GM12878 (cell line): ENCODE data around the gene FAM174A. TPM values are rescaled to one million over a fixed set of nuclear protein-coding genes. Genes with fewer than 3 reads are reported as not detected.
"Not testable (repeated sequence)": the region's sequence is repeated elsewhere in the genome, so short reads cannot be mapped to it uniquely, and the experiment has no call there.

ENCODE experiments used
- ATAC-seq: fragments of 200-7000 bp; cut with Tn5 transposase; 3 replicates; pipeline ENCODE4 v1.9.1; 2020; ENCODE audit warnings: mild to moderate bottlenecking, moderate library complexity
- BruUV-seq: library from RNA; stranded (reverse); fragments of 400-500 nt; replicated peaks from 2 replicates; lab custom pipeline; 2021; lab: Mats Ljungman, UMichigan
- CTCF ChIA-PET: fragments of 300-600 bp; sonication (Branson Sonifier 250); formaldehyde crosslinking; extraction: SDS; loops from one replicate; lab custom pipeline; 2021; ENCODE audit warnings: inconsistent platforms; lab: Yijun Ruan, JAX
- POLR2A ChIA-PET: fragments of 350-600 bp; formaldehyde crosslinking; extraction: SDS; loops from one replicate; lab custom pipeline; 2021; ENCODE audit warnings: inconsistent platforms; lab: Charles Lee
- RAD21 ChIA-PET: fragments of 300-600 bp; sonication (Branson Sonifier 250); formaldehyde crosslinking; loops from one replicate; lab custom pipeline; 2023; ENCODE audit warnings: antibody characterized with exemption; ENCODE audit not compliant: unreplicated experiment; lab: Charles Lee
- SMC1A ChIA-PET: fragments of 300-600 bp; sonication (Branson Sonifier 250); formaldehyde crosslinking; loops from one replicate; lab custom pipeline; 2023; ENCODE audit not compliant: unreplicated experiment, uncharacterized antibody; lab: Charles Lee
- DNase-seq: peaks from one replicate; pipeline ENCODE4 v3.0.0-alpha.2; 2011; ENCODE audit warnings: low read depth, low spot score
- FAIRE-seq: peaks from 3 replicates; lab custom pipeline; 2011; peaks lifted over from hg19 to GRCh38; lab: Jason Lieb, UNC
- H2AFZ ChIP-seq: 2 replicates; pipeline ENCODE4 v1.6.0; 2011; ENCODE audit warnings: low read depth, low read length, control low read depth; ENCODE audit not compliant: control insufficient read depth
- H3K27ac ChIP-seq: 2 replicates; pipeline ENCODE4 v1.5.1; 2011; ENCODE audit warnings: control low read depth; ENCODE audit not compliant: control insufficient read depth, insufficient read depth
- H3K27me3 ChIP-seq, 2 experiments: replicated peaks in 1 of 2; 2 replicates each; pipeline versions ENCODE4 v1.6.0 to v1.6.1; 2011; ENCODE audit warnings: low read length in 1 of 2; ENCODE audit not compliant: control insufficient read depth in 2 of 2, insufficient read depth in 2 of 2
- H3K36me3 ChIP-seq, 2 experiments: 2 replicates each; pipeline ENCODE4 v1.5.1; 2011; ENCODE audit warnings: low read length in 1 of 2; ENCODE audit not compliant: control insufficient read depth in 2 of 2, insufficient read depth in 2 of 2
- H3K4me1 ChIP-seq: 2 replicates; pipeline ENCODE4 v1.6.1; 2011; ENCODE audit warnings: mild to moderate bottlenecking, low read length, moderate library complexity, mixed read lengths; ENCODE audit not compliant: control insufficient read depth, insufficient read depth
- H3K4me2 ChIP-seq: 2 replicates; pipeline ENCODE4 v1.6.0; 2011; ENCODE audit warnings: control low read depth; ENCODE audit not compliant: control insufficient read depth, insufficient read depth
- H3K4me3 ChIP-seq: fragments of 200-600 bp; sonication (generic); 2 replicates; pipeline ENCODE4 v1.5.1; 2016
- H3K79me2 ChIP-seq: 2 replicates; pipeline ENCODE4 v1.6.0; 2011; ENCODE audit warnings: low read length; ENCODE audit not compliant: control insufficient read depth, insufficient read depth
- H3K9ac ChIP-seq: 2 replicates; pipeline ENCODE4 v1.8.0; 2011; ENCODE audit warnings: low read length, control low read depth, mixed read lengths; ENCODE audit not compliant: control insufficient read depth, insufficient read depth
- H3K9me3 ChIP-seq: replicated peaks from 3 replicates; pipeline ENCODE4 v1.5.1; 2011; ENCODE audit warnings: mild to moderate bottlenecking, low read length; ENCODE audit not compliant: control insufficient read depth, insufficient read depth
- H4K20me1 ChIP-seq: 2 replicates; pipeline ENCODE4 v1.6.0; 2011; ENCODE audit not compliant: control insufficient read depth, insufficient read depth
- CREM ChIP-seq: IDR thresholded peaks from 2 replicates; pipeline ENCODE4 v1.6.1; 2014; ENCODE audit warnings: antibody characterized with exemption, low read depth
- KDM1A ChIP-seq: fragments of 200-600 bp; sonication (generic); IDR thresholded peaks from 2 replicates; pipeline ENCODE4 v1.6.1; 2016; ENCODE audit warnings: borderline replicate concordance
- NR2F1 ChIP-seq: fragments of 450-650 bp; conservative IDR thresholded peaks from 2 replicates; pipeline ENCODE4 v1.6.1; 2017; ENCODE audit warnings: mild to moderate bottlenecking
- PAX5 ChIP-seq: IDR thresholded peaks from 2 replicates; pipeline ENCODE4 v1.6.1; 2011; ENCODE audit warnings: low read depth, low read length, borderline replicate concordance
- RUNX3 ChIP-seq: IDR thresholded peaks from 2 replicates; pipeline ENCODE4 v1.6.1; 2012; ENCODE audit warnings: low read length, inconsistent platforms
- WRNIP1 ChIP-seq: IDR thresholded peaks from 2 replicates; pipeline ENCODE4 v1.6.1; 2011; ENCODE audit warnings: low read depth, low read length, improper control_type of control experiment, borderline replicate concordance
- ZNF384 ChIP-seq: IDR thresholded peaks from 2 replicates; pipeline ENCODE4 v1.6.1; 2012; ENCODE audit warnings: low read depth, mild to moderate bottlenecking, low read length, improper control_type of control experiment, borderline replicate concordance
- WGBS: methylation state at CpG from one replicate; pipeline ENCODE4 v1.1.6; 2016; ENCODE audit warnings: low lambda C conversion rate; ENCODE audit not compliant: insufficient replicate concordance, insufficient coverage; ENCODE audit errors: missing lambda C conversion rate; 5-methylcytosine and 5-hydroxymethylcytosine counted together
- in situ Hi-C: fragments of 300-500 bp; cut with MboI; formaldehyde crosslinking; loops from 9 replicates; pipeline ENCODE4 v1.14.3; 2018; ENCODE audit warnings: mixed read lengths
- intact Hi-C: fragments of 100-400 bp; cut with micrococcal nuclease; formaldehyde crosslinking; loops from one replicate; pipeline ENCODE4 v1.14.2; 2022; ENCODE audit not compliant: unreplicated experiment
- polyA plus RNA-seq, 11 experiments: library from polyadenylated mRNA; depleted of rRNA in 4 of 11; unstranded in 6 of 11; stranded (reverse) in 5 of 11; fragments of >200 nt; fragmentation: Nextera tagmentation in 4 of 11; fragmentation: Illumina TruSeq in 1 of 11; extraction: Ambion mirVana in 4 of 11; extraction: Trizol in 1 of 11; gene quantifications; 1 replicate in 1 of 11; 2 replicates in 10 of 11; pipeline versions ENCODE4 v1.2.1 to v1.2.3, GENCODE V29; 2011 to 2016; ENCODE audit warnings: inconsistent platforms in 2 of 11, missing spikeins in 2 of 11, low read depth in 1 of 11
- total RNA-seq, 4 experiments: library from RNA; depleted of rRNA in 3 of 4; stranded (reverse); fragments of >200 nt in 3 of 4; fragmentation: Illumina TruSeq in 1 of 4; extraction: Trizol in 1 of 4; gene quantifications; 2 replicates each; pipeline versions ENCODE4 v1.2.1 to v1.2.3, GENCODE V29; 2013 to 2021
- TF ChIP-seq, protein P1 (sequence below): fragments of 450-650 bp; IDR thresholded peaks from 2 replicates; pipeline ENCODE4 v1.6.1; 2017; ENCODE audit warnings: antibody characterized with exemption, mild to moderate bottlenecking, moderate library complexity

The FAM174A gene
- total and polyA plus RNA-seq, 10 of the 15 experiments (the other 5 are each of a cell fraction or from before 2014, with no cell fraction given), result 1.4 to 12.1 (median 6.0) TPM

- TF ChIP-seq KDM1A, result no peak
- TF ChIP-seq NR2F1, result no peak
- TF ChIP-seq ZNF384, result no peak
- TF ChIP-seq PAX5, result no peak
- TF ChIP-seq, protein P1, sequence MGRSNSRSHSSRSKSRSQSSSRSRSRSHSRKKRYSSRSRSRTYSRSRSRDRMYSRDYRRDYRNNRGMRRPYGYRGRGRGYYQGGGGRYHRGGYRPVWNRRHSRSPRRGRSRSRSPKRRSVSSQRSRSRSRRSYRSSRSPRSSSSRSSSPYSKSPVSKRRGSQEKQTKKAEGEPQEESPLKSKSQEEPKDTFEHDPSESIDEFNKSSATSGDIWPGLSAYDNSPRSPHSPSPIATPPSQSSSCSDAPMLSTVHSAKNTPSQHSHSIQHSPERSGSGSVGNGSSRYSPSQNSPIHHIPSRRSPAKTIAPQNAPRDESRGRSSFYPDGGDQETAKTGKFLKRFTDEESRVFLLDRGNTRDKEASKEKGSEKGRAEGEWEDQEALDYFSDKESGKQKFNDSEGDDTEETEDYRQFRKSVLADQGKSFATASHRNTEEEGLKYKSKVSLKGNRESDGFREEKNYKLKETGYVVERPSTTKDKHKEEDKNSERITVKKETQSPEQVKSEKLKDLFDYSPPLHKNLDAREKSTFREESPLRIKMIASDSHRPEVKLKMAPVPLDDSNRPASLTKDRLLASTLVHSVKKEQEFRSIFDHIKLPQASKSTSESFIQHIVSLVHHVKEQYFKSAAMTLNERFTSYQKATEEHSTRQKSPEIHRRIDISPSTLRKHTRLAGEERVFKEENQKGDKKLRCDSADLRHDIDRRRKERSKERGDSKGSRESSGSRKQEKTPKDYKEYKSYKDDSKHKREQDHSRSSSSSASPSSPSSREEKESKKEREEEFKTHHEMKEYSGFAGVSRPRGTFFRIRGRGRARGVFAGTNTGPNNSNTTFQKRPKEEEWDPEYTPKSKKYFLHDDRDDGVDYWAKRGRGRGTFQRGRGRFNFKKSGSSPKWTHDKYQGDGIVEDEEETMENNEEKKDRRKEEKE, result no peak
- TF ChIP-seq WRNIP1, result no peak
- TF ChIP-seq RUNX3, result no peak
- TF ChIP-seq CREM, result no peak
- RAD21 ChIA-PET, result no interaction called here
- POLR2A ChIA-PET, result no interaction called here
- Histone ChIP-seq H3K4me2 (no peak overlapping the region), H3K36me3 (no peaks in the 10 kb centered on the region), H4K20me1 (no peaks in the 10 kb centered on the region), H3K4me3 (no peak overlapping the region), H3K9ac (no peak overlapping the region), H2AFZ (no peak overlapping the region), H3K4me1 (no peaks in the 10 kb centered on the region), H3K27ac (no peak overlapping the region), H3K9me3 (no peaks in the 10 kb centered on the region), H3K79me2 (no peaks in the 10 kb centered on the region), H3K27me3 (no peaks in the 10 kb centered on the region)
- SMC1A ChIA-PET, result interaction anchor here (0.6 kb wide), 1 partner anchor 185 kb away, joined by 3 read pairs; no protein-coding TSS in a partner anchor
- FAIRE-seq (no peak), DNase-seq (no peak), ATAC-seq (no peak)
- WGBS, result 56% methylated on average over 2 of the region's 2 CpGs
- intact Hi-C loops, result no loop called here
- BruUV-seq, result no TSS peak
- CTCF ChIA-PET, result interaction anchor here (0.9 to 1.6 kb wide), 2 partner anchors 8 to 13 kb away, joined by 4 read pairs; no protein-coding TSS in a partner anchor
- in situ Hi-C loops, result loop anchor here (25.0 kb wide), 1 partner anchor 784 kb away; no protein-coding TSS in a partner anchor
These were observed 68.0 kb downstream of the FAM174A start for GRCh38 chr5:100603141-100603540.

DNA sequence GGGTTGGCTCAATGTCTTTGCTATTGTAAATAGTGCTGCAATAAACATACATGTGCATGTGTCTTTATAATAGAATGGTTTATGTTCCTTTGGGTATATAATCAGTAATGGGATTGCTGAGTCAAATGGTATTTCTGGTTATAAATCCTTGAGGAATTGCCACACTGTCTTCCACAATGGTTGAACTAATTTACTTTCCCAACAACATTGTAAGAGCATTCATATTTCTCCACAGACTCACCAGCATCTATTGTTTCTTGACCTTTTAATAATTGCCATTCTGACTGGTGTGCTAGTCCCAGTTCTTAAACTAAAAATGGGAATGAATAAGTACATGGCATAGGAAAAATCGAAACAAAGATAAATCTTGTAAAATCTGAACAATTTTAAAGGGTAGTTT, 68.8 kb downstream of the FAM174A start:
- WGBS, result 0% methylated on average over 1 of the region's 1 CpG
- H3K27me3 ChIP-seq, H3K9ac ChIP-seq, H3K9me3 ChIP-seq, H3K4me1 ChIP-seq, intact Hi-C loops, H3K4me3 ChIP-seq, H2AFZ ChIP-seq, H4K20me1 ChIP-seq, DNase-seq, H3K27ac ChIP-seq, H3K4me2 ChIP-seq, FAIRE-seq, RAD21 ChIA-PET, SMC1A ChIA-PET, H3K79me2 ChIP-seq, BruUV-seq, H3K36me3 ChIP-seq, ATAC-seq, POLR2A ChIA-PET: not testable (repeated sequence)
- CTCF ChIA-PET, result interaction anchor here (1.6 kb wide), 1 partner anchor 12 kb away, joined by 4 read pairs; no protein-coding TSS in a partner anchor
- in situ Hi-C loops, result loop anchor here (25.0 kb wide), 1 partner anchor 783 kb away; no protein-coding TSS in a partner anchor
